MCF 10A (cell line): ENCODE measurements around the gene CACNG7. TPM values are rescaled to one million over a fixed set of nuclear protein-coding genes. Genes with fewer than 3 reads are reported as not detected.

Experiments used
- BruUV-seq: library from RNA; stranded (reverse); fragments of 400-500 nt; replicated peaks from 2 replicates; lab custom pipeline; 2021; lab: Mats Ljungman, UMichigan
- CTCF ChIA-PET: fragments of 300-600 bp; sonication (Branson Sonifier 250); formaldehyde crosslinking; extraction: SDS; loops from one replicate; lab custom pipeline; 2021; ENCODE audit warnings: antibody characterized with exemption, inconsistent platforms; lab: Yijun Ruan, JAX
- POLR2A ChIA-PET: fragments of 300-600, 350-650 bp; sonication (Branson Sonifier 250); formaldehyde crosslinking; extraction: SDS; loops from one replicate; lab custom pipeline; 2020; ENCODE audit warnings: antibody characterized with exemption, inconsistent platforms; lab: Yijun Ruan, JAX
- DNase-seq: peaks from one replicate; pipeline ENCODE4 v3.0.0-alpha.2; 2018; ENCODE audit not compliant: unreplicated experiment
- H3K27ac Mint-ChIP-seq: one replicate; pipeline ENCODE4 v1.8.0; 2022; ENCODE audit warnings: mild to moderate bottlenecking, low read depth, mixed read lengths; ENCODE audit not compliant: unreplicated experiment
- H3K27me3 Mint-ChIP-seq: one replicate; pipeline ENCODE4 v1.8.0; 2022; ENCODE audit warnings: mixed read lengths; ENCODE audit not compliant: insufficient read depth, unreplicated experiment
- H3K36me3 Mint-ChIP-seq: one replicate; pipeline ENCODE4 v1.8.0; 2022; ENCODE audit warnings: mild to moderate bottlenecking, moderate library complexity, mixed read lengths; ENCODE audit not compliant: insufficient read depth, unreplicated experiment
- H3K4me1 Mint-ChIP-seq: one replicate; pipeline ENCODE4 v1.8.0; 2022; ENCODE audit warnings: mixed read lengths; ENCODE audit not compliant: insufficient read depth, unreplicated experiment
- H3K4me3 Mint-ChIP-seq: one replicate; pipeline ENCODE4 v1.8.0; 2022; ENCODE audit warnings: mild to moderate bottlenecking, moderate library complexity, mixed read lengths; ENCODE audit not compliant: unreplicated experiment
- H3K9me3 Mint-ChIP-seq: one replicate; pipeline ENCODE4 v1.8.0; 2022; ENCODE audit warnings: mixed read lengths; ENCODE audit not compliant: unreplicated experiment
- CTCF ChIP-seq: fragments of 200-600 bp; IDR thresholded peaks from one replicate; pipeline ENCODE4 v1.8.0; 2022; ENCODE audit warnings: antibody characterized with exemption, mild to moderate bottlenecking; ENCODE audit not compliant: unreplicated experiment
- intact Hi-C: fragments of 100-400 bp; cut with micrococcal nuclease; formaldehyde crosslinking; loops from 2 replicates; pipeline ENCODE4 v1.14.1; 2022
- total RNA-seq: library from RNA; stranded (reverse); gene quantifications from 2 replicates; pipeline ENCODE4 v1.2.3, GENCODE V29; 2022

CACNG7 gene
- total RNA-seq, 1 experiment from 2014 or later: not detected

- TF ChIP-seq CTCF: no peak
- no peak overlapping the region for H3K27ac Mint-ChIP-seq
These were observed 5.9 kb downstream of the CACNG7 start for GRCh38 chr19:53915000-53915399.

GRCh38 chr19:53916004-53916403 lies 6.9 kb downstream of the CACNG7 start:
- Mint-ChIP-seq H3K4me1 (no peaks in the 10 kb centered on the region), H3K27me3 (peaks cover 10% of the 10 kb centered on the region)
- no TSS peak for BruUV-seq

More at GRCh38 chr19:53915000-53915399, 5.9 kb downstream of the CACNG7 start:
- H3K36me3 Mint-ChIP-seq: peaks cover 6% of the 10 kb centered on the region
- intact Hi-C loops: no loop called here
- no TSS peak for BruUV-seq
- ChIA-PET CTCF (no interaction called here), POLR2A (interaction anchor here (0.7 kb wide), 1 partner anchor 226 kb away, joined by 3 read pairs; no protein-coding TSS in a partner anchor)
- H3K4me3 Mint-ChIP-seq: no peak overlapping the region
- no peaks in the 10 kb centered on the region for H3K4me1 Mint-ChIP-seq
- H3K27me3 Mint-ChIP-seq: peaks cover 20% of the 10 kb centered on the region
- no peak for DNase-seq
- H3K9me3 Mint-ChIP-seq: peaks cover 15% of the 10 kb centered on the region

GRCh38 chr19:53917356-53917755 lies 8.3 kb downstream of the CACNG7 start:
- ChIA-PET POLR2A (no interaction called here), CTCF (interaction anchor here (0.6 to 2.5 kb wide), 3 partner anchors 10 to 105 kb away, joined by 3 to 10 read pairs (median 3); no protein-coding TSS in a partner anchor)
- intact Hi-C loops: no loop called here
- Mint-ChIP-seq H3K9me3 (peaks cover 8% of the 10 kb centered on the region), H3K36me3 (no peaks in the 10 kb centered on the region), H3K27ac (no peak overlapping the region), H3K4me1 (no peaks in the 10 kb centered on the region), H3K27me3 (no peaks in the 10 kb centered on the region), H3K4me3 (no peak overlapping the region)
- no TSS peak for BruUV-seq
- no peak for DNase-seq
- no peak for TF ChIP-seq CTCF

More at GRCh38 chr19:53916004-53916403, 6.9 kb downstream of the CACNG7 start:
- no peak for TF ChIP-seq CTCF
- intact Hi-C loops: no loop called here
- DNase-seq: no peak
- ChIA-PET POLR2A (no interaction called here), CTCF (interaction anchor here (2.5 kb wide), 1 partner anchor 9 kb away, joined by 10 read pairs; no protein-coding TSS in a partner anchor)
- Mint-ChIP-seq H3K27ac (no peak overlapping the region), H3K36me3 (no peaks in the 10 kb centered on the region), H3K9me3 (peaks cover 15% of the 10 kb centered on the region), H3K4me3 (no peak overlapping the region)

- intact Hi-C loops: no loop called here
- Mint-ChIP-seq H3K4me3 (no peak overlapping the region), H3K36me3 (no peaks in the 10 kb centered on the region), H3K27me3 (no peaks in the 10 kb centered on the region), H3K4me1 (no peaks in the 10 kb centered on the region), H3K9me3 (no peaks in the 10 kb centered on the region), H3K27ac (no peak overlapping the region)
- no TSS peak for BruUV-seq
- TF ChIP-seq CTCF: no peak
- ChIA-PET POLR2A (interaction anchor here (0.6 to 0.7 kb wide), 2 partner anchors 1194 to 1240 kb away, joined by 3 read pairs; no protein-coding TSS in a partner anchor), CTCF (interaction anchor here (0.6 to 1.7 kb wide), 2 partner anchors 21 to 97 kb away, joined by 4 to 5 read pairs; no protein-coding TSS in a partner anchor)
- DNase-seq: peak; percentile 63
These were observed 18.7 kb downstream of the CACNG7 start for GRCh38 chr19:53927739-53928138.
